NB4 (cell line): ENCODE results near the gene HGS.

Experiments
- MYC ChIP-seq: IDR thresholded peaks from 2 replicates; pipeline ENCODE4 v1.6.1; 2011; ENCODE audit warnings: low read depth, low read length
- POLR2A ChIP-seq: IDR thresholded peaks from 2 replicates; pipeline ENCODE4 v1.6.1; 2011; ENCODE audit warnings: mild to moderate bottlenecking; ENCODE audit not compliant: insufficient read length; ENCODE audit errors: extremely low read depth
- TF ChIP-seq, protein P1 (sequence below): IDR thresholded peaks from one replicate; pipeline ENCODE4 v1.5.1; 2012; ENCODE audit warnings: low read depth, low read length

DNA sequence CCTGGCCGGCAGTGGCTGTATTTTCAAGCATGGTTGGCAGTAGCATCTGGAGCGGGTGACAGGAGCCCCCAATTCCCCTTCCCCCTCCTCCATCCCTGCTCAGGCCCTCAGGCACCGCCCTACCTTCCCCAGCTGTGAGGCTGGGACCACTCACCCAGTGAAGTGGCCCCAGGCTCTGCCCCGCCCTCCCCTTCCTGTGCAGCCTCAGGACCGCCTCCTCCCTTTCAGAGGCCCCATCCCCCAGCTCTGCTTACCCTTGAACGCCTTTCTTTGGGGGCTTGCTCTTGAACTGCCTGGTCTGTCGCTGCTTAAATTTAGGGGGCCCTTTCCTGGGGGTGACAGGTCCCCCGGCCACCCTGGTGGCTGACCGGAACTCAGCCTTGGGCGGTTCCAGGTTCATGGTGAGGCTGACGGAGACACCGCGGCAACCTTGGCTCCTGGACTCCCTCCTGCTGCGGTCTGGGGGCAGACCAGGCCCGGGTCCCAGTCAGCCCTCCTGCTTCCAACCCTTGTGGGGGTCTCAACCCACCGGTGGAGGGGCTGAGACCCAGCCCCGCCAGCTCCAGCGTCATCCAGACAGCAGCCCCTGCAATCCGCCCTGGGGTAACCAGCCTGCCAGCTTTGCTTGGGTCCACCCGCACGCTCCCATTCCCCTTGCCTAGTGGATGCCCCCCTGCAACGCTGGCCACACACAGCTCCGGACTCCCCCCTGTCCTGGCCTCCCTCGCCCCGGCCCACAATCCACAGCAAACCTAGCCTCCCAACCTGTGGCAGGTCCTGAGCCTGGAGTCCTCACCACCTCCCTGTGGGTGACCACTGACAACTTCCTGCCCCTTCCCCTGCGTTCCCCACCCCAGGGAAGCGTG, 30.7 kb upstream of the HGS start:
- TF ChIP-seq, protein P1, sequence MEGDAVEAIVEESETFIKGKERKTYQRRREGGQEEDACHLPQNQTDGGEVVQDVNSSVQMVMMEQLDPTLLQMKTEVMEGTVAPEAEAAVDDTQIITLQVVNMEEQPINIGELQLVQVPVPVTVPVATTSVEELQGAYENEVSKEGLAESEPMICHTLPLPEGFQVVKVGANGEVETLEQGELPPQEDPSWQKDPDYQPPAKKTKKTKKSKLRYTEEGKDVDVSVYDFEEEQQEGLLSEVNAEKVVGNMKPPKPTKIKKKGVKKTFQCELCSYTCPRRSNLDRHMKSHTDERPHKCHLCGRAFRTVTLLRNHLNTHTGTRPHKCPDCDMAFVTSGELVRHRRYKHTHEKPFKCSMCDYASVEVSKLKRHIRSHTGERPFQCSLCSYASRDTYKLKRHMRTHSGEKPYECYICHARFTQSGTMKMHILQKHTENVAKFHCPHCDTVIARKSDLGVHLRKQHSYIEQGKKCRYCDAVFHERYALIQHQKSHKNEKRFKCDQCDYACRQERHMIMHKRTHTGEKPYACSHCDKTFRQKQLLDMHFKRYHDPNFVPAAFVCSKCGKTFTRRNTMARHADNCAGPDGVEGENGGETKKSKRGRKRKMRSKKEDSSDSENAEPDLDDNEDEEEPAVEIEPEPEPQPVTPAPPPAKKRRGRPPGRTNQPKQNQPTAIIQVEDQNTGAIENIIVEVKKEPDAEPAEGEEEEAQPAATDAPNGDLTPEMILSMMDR = no peak
- TF ChIP-seq MYC (no peak), POLR2A (no peak)
